GM12872 (cell line): ENCODE measurements around the gene CHRM4.
A peak's percentile ranks its signal among the peaks of the same experiment; 100 is the strongest.

Experiments used
- TF ChIP-seq, protein P1 (sequence below): IDR thresholded peaks from 3 replicates; pipeline ENCODE4 v1.5.1; 2011; ENCODE audit warnings: low read depth, mild to moderate bottlenecking, low read length, moderate library complexity; ENCODE audit not compliant: insufficient read depth

CHRM4 gene

DNA sequence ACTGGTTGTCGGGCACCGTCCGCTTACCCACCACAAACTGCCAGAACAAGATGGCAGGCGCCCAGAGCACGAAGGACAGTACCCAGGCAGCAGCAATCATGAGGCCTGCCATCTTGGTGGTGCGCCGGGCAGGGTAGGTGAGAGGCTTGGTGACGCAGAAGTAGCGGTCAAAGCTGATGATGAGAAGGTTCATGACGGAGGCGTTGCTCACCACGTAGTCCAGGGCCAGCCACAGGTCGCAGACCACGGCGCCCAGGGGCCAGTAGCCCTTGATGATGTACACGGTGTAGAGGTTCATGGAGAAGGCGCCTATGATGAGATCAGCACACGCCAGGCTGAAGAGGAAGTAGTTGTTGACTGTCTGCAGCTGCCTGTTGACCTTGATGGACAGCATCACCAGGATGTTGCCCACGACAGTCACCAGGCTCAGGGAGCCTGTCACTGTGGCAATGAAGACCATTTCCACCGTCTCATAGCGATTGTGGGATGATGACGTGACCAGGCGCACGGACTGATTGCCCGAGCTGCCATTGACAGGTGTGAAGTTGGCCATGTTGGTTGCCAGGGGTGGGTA is 5.5 kb downstream of the CHRM4 start:
- TF ChIP-seq, protein P1, sequence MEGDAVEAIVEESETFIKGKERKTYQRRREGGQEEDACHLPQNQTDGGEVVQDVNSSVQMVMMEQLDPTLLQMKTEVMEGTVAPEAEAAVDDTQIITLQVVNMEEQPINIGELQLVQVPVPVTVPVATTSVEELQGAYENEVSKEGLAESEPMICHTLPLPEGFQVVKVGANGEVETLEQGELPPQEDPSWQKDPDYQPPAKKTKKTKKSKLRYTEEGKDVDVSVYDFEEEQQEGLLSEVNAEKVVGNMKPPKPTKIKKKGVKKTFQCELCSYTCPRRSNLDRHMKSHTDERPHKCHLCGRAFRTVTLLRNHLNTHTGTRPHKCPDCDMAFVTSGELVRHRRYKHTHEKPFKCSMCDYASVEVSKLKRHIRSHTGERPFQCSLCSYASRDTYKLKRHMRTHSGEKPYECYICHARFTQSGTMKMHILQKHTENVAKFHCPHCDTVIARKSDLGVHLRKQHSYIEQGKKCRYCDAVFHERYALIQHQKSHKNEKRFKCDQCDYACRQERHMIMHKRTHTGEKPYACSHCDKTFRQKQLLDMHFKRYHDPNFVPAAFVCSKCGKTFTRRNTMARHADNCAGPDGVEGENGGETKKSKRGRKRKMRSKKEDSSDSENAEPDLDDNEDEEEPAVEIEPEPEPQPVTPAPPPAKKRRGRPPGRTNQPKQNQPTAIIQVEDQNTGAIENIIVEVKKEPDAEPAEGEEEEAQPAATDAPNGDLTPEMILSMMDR, result no peak

DNA sequence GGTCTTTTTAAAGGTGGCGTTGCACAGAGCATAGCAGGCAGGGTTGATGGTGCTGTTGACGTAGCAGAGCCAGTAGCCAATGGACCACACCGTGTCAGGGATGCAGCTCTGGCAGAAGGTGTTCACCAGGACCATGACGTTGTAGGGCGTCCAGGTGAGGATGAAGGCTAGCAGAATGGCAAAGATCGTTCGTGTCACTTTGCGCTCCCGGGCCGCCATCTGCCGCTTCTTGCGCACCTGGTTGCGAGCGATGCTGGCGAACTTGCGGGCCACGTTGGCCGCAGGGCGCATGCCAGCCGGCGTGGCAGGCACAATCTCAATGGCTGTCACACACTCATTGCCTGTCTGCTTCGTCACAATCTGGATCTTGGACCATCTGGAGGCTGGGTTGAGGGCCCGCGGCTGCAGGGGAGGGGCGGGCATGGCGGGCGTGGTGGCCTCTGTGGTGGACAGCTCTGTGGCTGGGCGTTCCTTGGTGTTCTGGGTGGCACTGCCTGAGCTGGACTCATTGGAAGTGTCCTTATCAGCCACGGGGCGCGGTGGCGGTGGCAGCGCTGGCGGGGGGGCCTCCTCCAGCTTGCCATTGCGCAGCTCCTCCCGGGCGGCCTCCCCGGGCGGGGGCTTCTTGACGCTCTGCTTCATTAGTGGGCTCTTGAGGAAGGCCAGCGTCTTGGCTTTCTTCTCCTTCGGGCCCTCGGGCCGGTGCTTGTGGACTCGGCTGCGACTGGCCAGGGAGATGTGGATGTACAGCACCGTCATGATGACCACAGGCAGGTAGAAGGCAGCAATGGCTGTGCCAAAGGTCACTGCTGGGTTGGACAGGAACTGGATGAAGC is 6.2 kb downstream of the CHRM4 start:
- TF ChIP-seq, protein P1, result no peak

DNA sequence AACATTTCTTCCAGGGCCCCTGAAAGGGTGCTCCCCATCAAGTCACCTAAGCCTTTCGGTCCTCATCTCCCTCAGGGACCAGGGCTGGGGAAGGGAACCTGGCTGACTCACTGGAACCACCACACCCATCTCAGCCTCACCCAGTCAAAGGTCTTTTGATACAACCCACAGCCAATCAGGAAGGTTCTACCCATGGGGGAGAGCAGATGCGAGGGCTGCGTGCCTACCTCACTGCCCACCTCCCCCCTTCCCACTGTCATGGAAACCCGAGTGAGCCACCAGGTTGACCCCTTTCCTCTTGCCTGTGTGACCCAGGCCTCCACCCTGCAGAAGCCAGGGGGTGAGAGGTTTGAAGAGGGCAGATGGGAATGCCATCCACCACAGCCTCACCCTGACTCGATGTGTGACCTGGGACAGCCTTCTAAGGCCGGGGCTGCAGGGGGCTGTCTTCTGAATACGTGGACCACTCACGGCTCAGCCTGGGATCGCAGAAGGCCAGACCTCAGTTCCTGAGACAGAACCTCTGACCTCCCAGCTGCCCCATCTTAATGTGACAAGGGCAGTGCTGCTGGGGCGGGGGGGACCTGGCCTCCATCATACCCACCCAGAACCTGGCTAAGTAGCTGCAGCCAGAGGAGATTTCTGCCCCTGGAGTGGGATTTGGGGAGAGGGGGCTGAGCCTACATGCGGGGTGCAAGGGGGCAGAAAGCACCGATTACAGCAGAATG is 7.4 kb downstream of the CHRM4 start:
- TF ChIP-seq, protein P1, result no peak

DNA sequence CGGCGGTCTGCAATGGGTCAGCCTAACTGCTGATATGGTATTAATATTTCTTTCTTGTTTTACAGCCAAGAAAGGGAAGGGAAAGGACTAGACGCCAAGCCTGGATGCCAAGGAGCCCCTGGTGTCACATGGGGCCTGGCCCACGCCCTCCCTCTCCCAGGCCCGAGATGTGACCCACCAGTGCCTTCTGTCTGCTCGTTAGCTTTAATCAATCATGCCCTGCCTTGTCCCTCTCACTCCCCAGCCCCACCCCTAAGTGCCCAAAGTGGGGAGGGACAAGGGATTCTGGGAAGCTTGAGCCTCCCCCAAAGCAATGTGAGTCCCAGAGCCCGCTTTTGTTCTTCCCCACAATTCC is 8.2 kb downstream of the CHRM4 start:
- TF ChIP-seq, protein P1, result no peak

DNA sequence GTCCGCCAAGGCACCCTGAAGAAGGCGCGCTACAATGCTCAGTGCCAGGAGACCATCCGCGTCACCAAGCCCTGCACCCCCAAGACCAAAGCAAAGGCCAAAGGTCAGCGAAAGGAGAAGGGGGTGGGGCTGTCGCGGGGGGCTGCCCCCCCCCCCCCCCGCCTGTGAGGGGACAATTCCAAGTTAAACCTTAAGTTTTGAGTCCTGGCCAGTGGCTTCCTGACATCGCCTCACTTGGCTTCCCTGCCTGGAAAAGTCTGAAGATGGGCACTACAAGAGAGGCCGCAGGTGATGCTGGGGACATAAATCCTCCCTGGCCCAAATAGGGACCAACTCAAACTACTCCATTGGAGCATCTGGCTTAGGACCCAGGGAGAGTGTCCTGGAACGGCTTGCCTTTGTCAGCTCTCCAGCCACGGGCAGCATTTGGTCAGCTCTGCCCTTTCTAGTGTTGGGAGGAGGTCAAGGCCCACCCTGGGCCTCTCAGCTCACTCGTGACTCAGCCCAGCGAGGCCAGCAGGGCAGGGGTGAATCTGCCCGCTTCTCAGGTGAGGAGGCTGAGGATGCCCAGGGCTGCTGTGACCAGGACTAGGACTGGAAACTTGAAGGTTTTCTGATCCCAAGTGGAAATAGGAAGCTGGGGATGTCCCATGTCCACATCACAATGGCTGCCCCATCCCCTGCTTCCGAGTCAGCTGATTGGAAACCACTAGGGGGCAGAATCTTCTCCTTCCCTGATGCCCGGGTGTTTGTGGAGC is 8.8 kb downstream of the CHRM4 start:
- TF ChIP-seq, protein P1, result peak; percentile 46; the same call in 2 of the 3 replicates

DNA sequence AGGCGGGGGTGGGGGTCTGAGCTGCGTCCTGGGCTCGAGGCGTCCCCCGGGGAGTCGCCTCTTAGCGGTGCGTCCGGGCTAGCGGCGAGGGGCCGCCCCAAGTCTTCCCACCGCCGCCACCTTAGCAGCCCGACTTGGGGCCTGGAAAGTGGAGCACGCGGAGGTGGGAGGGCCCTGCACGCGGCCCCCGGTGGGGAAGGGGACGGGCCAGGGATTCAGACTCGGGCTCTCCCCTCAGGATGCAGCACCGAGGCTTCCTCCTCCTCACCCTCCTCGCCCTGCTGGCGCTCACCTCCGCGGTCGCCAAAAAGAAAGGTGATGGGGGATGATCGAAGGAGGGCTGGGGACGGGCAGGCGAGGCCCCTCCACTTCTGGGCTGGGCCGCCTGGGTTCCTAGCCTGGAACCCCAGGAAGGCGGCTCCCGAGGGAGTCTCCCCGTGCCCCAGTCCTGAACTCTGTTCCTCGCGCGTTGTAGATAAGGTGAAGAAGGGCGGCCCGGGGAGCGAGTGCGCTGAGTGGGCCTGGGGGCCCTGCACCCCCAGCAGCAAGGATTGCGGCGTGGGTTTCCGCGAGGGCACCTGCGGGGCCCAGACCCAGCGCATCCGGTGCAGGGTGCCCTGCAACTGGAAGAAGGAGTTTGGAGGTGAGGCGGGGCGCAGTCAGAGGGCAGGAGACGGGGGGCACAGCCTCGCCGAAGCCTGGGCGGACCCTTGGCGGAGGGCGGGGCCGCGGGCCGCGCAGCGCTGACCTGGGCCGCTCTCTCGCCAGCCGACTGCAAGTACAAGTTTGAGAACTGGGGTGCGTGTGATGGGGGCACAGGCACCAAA is 9.5 kb downstream of the CHRM4 start:
- TF ChIP-seq, protein P1, result no peak
